Stimulated activated naive CD4-positive, alpha-beta T cell (primary cell): ENCODE data around the gene NIPAL3.
"Not testable (repeated sequence)": the region's sequence is repeated elsewhere in the genome, so short reads cannot be mapped to it uniquely, and the experiment has no call there.

Experiments
- DNase-seq, 6 experiments: peaks; one replicate each; lab custom pipeline; 2025; lab: John Stamatoyannopoulos, UW

The NIPAL3 gene

DNA sequence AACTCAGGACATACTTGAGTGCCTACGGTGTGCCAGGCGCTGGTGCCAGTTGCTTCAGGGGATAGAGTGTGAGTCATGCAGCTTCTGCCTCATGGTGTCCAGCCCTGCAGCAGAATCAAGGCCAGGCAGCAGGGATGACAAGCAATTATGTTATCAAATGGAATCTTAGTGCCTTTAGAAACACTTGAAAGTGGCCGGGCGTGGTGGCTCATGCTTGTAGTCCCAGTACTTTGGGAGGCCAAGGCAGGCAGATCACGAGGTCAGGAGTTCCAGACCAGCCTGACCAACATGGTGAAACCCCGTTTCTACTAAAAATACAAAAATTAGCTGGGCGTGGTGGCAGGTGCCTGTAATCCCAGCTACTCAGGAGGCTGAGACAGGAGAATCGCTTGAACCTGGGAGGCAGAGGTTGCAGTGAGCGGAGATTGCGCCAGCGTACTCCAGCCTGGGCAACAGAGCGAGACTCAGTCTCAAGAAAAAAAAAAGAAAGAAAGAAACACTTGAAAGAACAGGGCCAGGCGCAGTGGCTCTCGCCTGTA is 100.1 kb downstream of the NIPAL3 start:
- not testable (repeated sequence) for DNase-seq

DNA sequence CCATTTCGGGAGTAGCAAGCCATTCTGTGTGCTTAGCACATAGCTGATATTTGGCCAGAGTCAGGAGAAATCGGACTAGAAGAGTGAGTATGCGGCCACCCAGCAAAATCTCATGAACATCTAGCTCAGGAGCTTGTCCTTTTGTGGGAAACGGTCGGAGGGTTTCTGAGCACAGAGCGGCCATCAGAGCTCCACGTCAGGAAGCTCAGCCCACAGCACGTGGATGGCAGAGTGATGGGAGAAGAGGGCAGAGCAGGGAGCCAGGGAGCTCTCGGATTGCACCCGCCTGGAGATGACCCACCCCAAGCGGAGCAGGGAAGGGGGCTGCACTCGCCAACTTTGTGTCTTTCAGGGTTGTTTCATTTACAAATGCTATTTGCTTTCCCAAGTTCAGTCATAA is 100.9 kb downstream of the NIPAL3 start:
- DNase-seq, result no peak

DNA sequence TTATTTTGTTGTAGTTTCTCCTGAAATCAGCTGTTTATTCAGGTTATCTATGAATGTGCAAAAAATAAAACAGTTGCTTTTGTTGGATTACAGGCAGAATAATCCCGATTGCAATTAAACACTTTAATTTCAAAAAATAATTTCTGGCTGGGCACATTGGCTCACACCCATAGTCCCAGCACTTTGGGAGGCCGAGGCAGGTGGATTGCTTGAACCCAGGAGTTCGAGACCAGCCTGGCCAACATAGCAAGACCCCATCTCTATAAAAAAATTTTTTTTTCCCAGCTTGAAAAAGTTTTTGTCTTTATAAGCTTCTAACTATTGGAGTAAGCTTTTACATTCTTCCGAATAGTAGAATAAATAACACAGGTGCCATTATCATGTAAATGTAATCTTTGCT is 102.3 kb downstream of the NIPAL3 start:
- DNase-seq, result no peak

- DNase-seq, result not testable (repeated sequence)
Measured at GRCh38 chr1:24520282-24520681, 104.7 kb downstream of the NIPAL3 start.
